Hypothalamus (tissue), 51 donors: ENCODE results near the gene PALLD.

Experiments used
- DNase-seq, 51 donors: peaks; one replicate each; lab custom pipeline; 2025; lab: John Stamatoyannopoulos, UW

Gene PALLD

DNA sequence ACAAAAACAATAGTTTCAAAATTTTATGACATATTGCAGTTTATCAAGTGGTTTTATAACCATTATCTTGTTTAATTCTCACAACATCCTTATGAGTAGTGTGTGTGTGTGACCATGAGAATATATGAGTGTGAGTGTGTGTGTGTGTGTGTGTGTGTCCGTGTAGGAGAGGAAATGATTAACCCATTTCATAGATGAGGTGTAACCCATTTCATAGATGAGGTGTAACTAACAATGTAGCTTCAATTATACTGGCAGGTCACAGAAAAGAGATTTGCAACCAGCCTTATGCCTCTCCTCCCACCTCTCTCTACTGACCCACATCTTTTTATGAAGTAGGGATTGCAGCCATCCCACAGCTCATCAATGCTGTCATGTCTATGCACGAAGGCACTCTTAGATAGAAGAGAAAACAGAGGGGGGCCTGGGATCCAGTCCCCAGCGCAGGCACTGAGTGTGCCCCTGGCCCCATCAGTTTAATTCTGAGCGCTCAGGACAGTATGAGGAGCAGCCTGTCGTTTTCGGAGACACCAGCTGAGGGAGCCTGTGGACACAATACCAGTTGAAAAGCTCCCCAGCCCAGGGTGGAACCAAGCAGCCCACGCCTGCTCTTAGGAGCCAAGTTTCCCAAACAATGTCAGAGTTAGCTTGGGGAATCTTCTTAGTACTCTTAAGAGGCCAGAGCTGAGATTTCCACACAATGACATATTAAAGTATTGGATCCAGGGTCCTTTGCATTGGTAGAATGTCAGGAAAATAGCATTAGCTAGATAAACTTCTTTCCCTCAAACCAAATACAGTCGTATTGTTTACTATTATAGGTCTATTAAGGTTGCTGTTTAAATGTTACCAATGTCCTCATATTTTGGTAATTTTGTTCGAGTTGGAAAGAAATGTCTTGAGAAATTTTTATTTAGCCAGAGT lies 88.6 kb downstream of the PALLD start:
- DNase-seq, result peak in 32 of 51 donors; percentile 0 to 56 (median 19)

DNA sequence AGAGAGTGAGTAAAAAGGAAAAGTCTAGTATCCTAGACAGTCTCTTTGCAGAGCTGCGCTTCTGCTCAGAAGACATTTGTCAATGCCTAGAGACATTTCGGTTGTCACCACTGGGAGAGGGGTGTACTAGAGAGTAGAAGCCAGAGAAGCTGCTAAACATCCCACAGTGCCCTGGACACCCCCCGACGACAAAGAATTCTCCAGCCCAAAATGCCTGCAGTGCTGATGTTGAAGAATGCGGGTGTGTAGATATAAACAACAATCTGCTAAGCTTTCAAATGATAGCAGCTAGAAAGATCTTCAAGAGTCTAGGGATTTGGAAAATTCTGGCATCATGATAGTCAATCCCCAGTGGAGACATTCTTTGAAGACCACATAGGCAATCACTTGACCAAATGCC lies 90.1 kb downstream of the PALLD start:
- DNase-seq, result no peak

DNA sequence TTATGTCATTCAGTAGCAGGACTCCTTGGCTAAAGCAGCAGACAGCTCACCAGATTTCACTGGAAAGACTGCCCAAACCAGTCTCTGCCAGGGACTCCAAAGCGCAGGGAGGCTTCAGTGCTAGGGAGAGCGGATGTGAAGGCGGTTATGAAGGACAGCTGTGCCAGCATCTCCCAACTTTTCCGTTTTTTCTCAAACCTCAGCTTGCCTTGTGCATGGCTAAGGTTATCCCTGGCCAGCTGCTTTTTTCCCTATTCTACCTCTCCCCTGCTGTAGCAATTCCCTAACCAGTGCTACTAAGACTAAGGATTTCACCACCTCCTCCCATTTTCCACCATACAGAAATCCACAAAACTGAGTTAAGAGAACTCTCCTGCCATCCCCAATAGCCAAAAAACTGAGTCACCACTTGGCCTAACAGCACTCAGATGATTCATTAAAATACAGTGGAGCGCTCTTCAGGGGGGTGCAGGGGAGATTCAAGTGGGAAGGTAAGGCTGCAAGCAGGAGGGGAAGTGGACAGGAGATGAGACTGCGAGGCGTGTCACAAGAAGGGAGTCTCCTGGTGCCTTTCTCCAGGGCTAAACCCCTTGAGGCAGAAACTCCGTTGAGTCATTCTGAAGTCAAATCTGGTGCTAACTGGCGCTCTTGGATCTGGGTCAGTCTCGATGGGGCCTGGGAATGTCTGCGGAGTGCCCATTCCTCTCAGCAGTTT lies 90.7 kb downstream of the PALLD start:
- DNase-seq, result peak in 2 of 51 donors; percentile 0 to 10

DNA sequence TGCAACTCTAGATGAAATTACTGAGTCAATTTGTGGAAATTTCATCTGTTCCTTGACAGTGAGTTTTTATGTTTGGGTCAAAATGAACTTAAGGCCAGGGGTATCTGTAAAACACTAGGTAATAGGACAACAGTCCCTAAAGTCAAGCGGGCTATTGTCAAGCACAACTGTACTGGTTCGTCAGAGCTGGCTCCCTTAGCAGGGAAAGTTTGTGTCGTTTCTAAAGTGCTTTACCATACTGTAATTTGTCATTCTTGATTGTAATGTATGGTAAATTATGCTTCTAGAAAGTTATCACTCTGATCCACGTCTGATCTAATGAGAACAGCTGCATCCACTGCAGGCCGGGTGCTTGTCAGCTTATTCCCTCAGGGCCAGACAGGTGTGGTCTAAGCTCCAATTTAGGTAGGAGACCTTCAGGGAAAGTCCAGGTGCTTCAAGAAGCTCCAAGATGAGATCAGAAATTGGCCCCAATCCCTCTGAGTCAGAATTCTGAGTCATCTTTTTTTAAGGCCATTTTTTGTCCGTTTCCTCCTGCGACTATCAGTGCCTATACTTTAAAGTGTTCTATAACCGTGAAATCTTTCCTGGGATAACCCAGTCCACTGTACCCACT lies 92.2 kb downstream of the PALLD start:
- DNase-seq, result no peak

DNA sequence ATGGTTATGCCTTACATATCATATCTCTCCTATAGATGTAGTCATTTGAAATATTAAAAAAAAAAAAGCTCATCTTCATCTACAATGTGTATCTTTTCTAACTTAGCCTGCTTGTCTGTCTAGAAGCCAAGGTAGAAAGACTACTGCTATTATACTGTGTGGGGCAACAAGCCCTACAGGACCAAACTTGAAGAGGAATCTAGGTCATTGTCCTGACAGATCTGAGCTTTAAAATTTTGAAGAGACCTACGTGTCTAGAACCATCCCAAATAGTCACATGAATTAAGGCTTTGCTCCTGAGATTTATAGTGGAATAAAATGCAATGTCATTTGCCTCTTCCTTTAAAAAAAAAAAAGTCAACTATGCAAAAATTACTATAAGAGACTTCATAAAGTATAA lies 95.8 kb downstream of the PALLD start:
- DNase-seq, result no peak

DNA sequence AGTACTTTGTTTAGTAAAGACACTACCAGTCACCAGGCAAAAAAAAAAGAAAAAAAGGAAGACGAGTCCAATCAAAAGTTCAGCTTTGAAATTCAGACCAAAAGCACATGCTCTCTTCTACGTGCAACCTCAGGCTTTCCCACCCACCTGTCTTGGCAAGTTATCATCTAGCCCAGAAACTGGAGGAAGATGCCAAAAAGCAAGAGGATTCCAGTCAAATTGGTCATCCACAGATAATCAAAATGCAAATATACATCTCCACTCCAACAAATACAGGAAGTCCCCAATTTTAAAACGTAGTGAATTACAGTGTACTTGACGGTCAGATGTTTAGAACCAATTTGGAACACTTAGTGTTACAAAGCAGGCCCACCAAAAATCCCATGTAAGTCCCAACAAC lies 96.5 kb downstream of the PALLD start:
- DNase-seq, result no peak

DNA sequence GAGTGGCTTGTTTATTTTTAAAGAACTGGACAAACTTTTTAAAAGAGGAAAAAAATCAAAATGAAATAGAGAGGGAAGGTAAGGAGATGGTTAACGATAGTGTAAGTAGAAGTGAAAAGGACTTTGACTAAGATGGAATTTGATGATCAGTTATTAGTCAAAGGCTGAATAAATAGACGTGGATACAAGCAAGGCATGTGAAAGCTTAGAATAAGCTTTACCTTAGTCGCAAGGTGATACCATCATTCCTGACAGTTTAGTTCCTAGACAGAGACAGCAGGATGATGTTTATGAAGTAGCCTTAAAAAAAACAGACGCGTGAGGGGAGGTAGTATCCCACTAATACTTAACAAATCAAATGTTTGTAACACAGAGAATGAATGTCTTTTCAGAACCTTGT lies 97.3 kb downstream of the PALLD start:
- no peak for DNase-seq

DNA sequence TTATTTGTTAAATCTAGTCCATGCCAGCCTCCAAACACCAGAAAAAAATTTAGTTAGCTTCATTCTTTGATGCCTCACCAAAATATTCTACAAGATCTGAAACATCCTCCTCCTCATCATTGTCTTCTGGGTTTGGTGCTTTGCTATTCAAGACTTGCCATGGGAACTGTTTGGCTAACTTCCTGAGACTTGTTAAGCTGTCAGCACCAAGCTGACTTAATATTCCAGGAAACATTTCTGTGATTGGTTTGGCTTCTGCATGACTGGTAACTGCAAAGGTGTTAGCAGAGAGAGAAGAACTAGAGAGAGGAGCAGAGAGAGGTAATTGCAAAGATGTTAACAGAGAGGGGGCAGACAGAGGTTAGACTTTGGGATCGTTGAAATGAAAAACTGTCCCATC lies 101.3 kb downstream of the PALLD start:
- no peak for DNase-seq

DNA sequence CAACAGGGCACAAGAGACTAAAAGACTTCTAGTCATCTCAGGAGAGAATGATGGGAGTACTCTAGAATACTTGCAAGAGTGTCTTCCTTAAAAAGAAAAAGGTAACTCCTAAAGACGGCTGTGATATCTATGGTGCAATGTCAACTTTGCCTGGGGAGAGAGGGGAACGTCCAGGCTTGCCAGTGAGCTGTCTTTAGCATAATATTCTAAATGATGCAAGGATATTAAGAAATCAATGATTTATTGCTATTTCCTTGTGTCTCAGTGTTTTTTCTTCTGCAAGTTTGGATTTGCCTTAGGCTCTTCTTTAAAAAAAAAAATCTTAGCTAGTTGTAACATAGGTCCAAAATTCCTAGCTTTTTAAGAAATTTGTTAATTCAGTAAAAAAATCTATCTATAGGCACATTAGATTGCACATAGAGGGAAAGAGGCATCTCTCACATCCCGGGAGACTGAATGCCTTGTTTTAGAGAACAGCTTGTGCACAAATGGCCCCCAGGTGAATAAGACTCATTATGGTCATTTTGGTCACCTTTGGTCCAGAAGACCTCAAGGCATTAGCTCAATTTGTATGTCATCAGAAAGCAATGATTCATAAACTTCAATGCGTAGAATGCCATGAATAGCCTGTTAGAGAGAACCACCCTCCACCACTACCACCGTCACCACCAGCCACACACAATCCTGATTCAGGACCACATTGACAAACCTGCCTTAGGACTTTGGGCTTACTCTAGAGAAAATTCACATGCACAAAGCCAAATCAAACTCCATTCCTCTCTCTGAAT lies 104.1 kb downstream of the PALLD start:
- no peak for DNase-seq

DNA sequence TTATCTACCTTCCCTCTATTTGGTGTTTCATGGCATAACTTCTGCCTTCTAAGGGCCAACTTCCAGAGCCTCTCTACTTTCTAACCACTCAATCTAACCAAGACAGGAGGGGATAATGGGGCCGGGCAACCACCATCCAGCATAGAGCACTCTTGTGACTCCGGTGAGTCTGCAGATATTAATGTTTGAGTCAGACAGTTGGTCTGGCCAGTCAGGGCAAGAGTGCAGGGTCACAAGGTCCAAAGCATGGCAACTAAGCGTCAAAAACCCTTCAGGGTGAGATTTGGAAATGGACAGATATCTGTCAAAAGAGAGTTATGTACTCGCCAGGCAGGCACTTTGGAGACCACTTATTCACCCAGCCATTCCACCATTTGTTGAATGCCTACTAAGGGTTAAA lies 105.0 kb downstream of the PALLD start:
- no peak for DNase-seq

DNA sequence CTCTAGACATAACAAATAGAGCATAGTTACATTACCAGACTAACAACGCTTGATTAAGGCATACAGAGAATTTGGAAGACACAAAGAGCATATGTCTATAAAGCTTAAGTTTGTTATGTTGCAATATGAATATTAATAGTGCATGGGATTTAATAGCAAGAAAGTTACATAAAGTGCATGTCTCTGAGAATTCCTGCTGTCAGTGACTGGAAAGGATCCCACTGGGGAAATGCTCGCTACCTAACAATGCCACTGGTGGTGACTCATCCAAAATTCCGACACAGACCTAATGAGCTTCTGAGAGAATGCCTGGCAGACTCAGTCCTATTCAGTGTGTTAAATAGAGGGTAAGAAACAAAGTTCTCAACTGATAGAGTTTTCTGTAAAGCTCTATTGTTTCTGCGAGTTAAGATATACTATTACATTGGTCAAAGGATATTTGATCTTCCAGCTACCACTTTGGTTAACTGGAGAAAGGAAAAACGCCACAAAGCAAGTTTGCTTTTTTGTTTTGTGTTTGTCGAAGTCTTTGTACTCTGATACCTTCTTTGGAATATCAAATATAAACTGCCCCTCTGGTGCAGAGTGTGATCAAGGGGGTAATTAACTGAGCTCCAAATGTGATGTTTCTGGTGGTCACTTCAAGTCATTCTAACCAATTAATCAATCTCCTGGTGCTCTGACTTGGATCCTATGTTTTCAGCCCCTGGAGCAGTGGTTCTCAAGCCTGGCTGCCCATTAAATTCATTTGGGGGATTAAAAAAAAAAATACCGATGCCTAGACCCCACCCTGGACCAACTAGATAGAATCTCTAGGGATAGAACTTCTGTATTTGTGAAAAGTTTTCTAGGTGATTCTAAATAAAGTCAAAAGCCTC lies 107.9 kb downstream of the PALLD start:
- DNase-seq, result peak in 8 of 51 donors; percentile 1 to 43 (median 14)

DNA sequence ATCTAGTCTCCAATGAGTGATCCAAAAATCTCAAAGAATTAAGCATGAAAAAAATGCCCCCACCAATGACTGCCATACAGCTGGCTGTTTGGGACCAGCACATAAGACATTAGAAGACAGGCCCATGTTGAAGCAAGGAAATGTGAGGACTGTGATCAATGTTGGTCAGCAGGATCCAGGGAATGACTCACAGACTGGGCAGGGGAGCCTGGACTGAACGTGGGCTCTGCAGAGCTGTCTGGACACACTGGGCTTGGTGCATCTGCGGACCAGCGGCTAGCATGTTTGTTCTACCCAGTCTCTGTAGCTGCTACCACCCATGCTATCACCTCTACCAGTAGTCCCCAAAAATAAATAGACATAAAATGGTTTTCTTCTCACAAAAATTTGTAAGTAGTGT lies 108.6 kb downstream of the PALLD start:
- DNase-seq, result peak in 1 of 51 donors; percentile 5

DNA sequence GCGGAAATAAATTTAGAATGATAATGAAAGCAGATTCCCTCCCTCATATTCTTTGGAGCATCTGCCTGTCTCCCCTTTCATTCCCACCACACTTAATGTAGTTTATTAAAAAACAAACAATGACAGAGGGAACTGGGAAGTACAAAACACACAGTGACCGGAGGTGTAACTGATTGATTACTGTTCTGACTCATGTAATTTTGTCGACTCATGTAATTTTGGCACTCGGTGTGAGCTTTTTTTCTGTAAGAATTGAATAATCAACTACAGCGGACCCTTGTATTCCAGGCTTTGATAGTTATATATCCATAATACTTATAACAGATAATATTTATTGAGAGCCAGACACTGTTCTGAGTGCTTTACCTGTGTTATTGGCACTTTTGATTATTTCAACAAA lies 110.4 kb downstream of the PALLD start:
- no peak for DNase-seq

DNA sequence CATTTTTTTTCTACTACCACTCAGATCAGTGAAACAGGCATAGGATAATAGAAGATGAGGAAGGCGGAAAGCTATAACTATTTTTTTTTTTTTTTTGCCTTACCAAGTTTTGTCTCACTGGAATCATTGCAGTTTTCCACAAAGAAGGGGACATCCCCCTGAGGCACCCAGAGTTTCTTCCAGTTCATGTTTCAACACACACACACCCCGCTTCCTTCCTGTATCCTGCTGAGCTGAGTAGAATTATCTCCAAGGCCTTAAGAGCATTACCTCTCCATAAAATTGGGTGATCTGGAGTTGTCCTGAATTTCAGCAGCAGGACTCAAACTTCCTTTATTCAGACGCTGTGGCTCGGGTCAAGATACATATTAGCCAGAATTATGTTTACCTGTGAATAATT lies 111.9 kb downstream of the PALLD start:
- no peak for DNase-seq

DNA sequence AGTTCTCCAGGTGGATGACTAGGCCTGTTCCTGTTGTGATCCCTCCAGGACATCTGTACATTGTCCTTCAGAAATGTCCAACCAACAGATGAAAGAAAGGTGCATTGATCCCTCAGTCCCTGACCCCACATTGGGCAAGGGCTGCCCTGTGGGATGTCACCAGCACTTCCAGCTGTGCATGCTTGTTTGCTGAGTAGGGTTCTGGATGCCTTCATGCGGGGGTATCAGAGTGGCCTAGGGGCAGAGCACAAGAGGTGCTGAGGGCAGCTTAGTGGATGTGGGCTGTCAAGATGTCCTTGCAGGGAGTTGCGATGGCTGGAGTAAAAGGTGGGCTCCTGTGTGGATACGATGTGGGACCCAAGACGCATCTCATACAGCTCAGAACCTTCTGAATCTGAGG lies 112.5 kb downstream of the PALLD start:
- no peak for DNase-seq

DNA sequence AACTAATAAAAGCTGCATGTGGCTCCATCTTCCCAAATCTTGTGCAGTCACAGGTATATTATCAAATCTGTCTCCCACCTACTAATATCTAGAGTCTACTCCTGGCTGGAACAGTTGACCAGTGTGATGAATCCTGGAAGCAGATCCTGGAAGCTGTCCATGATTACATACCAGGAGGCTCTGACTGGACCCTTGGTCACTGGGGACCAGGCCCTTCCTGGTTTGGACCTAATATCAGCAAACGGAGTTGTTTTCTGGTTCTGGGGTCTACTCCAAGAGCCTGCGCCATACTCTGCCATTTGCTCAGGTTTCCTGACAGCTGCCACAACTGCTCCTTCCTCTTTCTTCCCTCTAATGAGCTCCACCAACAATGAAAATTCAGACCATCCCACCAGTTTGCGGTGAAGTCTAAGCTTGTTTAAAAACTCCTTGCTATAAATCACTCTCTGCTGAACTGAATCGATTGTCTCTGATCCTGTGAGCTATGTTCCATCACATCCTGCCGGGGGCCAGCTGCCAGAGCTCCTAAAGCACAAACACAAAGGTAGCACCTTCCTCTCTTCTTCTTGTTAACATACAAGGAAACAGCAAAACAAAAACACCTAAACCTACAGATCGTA lies 114.2 kb downstream of the PALLD start:
- DNase-seq, result no peak

DNA sequence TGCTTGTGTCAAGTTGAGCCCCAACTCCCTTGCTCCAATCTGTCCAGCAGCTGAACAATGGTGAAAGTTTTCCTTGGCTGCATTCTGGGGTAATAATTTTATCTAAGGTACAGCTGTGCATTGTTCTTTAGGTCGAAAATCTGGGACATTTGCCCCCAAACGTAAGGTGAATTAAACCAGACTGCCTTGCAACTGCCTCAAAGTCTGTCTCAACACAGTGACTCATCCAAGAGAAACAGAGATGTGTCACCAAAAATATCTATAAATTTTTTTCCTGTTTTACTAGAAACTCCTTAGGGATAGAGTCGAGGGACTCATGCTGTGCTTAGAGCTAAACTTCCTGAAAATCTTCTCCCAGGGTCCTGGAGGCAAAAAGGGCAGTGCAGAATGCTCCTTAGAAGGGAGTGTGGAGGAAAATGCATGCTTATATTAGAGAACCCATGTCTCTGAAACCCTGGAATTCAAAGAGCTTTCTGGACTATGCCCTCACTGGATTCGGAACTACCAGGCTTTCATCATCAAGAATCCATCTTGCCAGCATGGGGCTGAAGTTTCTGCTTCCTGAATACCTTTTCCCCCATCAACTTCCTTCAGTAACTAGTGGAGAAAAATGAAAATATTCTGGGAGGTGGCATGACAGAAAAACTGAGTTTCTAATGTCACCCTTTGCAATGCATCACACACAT lies 115.7 kb downstream of the PALLD start:
- DNase-seq, result no peak

DNA sequence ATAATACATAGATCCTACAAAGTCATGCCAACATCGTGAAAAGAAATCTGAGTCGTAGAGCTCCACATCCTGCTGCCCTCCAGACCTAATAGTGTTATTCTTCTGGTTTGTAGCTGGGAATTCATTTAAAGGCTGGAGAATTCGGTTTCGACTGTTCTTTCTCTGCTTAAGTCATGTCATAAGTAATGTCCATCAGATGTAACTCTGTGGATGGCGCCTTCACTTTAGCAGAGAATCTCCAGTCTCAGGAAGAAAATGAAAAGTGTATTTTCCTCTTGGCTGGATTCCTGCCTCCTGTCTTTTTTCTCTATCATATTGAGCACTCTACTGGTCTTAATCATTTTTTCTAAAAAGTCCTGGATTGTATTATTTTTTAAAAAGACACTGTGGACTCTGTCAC lies 117.0 kb downstream of the PALLD start:
- no peak for DNase-seq
